Effector memory CD4-positive, alpha-beta T cell (primary cell): ENCODE measurements around the gene TMC3.
A peak's percentile ranks its signal among the peaks of the same experiment; 100 is the strongest.
"Not testable (repeated sequence)": the region's sequence is repeated elsewhere in the genome, so short reads cannot be mapped to it uniquely, and the experiment has no call there.

Source experiments
- DNase-seq, 3 donors: peaks; one replicate each; pipeline ENCODE4 v3.0.0-alpha.2; 2020
- H3K27ac ChIP-seq: 2 replicates; pipeline ENCODE4 v1.7.0; 2013; ENCODE audit warnings: mild to moderate bottlenecking, low read length, moderate library complexity; ENCODE audit not compliant: insufficient read depth, poor library complexity, severe bottlenecking
- H3K27me3 ChIP-seq: replicated peaks from 2 replicates; pipeline ENCODE4 v1.7.0; 2013; ENCODE audit warnings: mild to moderate bottlenecking, low read length; ENCODE audit not compliant: insufficient read depth, control insufficient read depth, poor library complexity, severe bottlenecking
- H3K36me3 ChIP-seq: 2 replicates; pipeline ENCODE4 v1.7.0; 2013; ENCODE audit warnings: mild to moderate bottlenecking, low read length, moderate library complexity; ENCODE audit not compliant: control insufficient read depth, insufficient read depth
- H3K4me1 ChIP-seq: 2 replicates; pipeline ENCODE4 v1.7.0; 2013; ENCODE audit warnings: low read length, mild to moderate bottlenecking; ENCODE audit not compliant: control insufficient read depth, insufficient read depth, poor library complexity, severe bottlenecking
- H3K4me3 ChIP-seq: 2 replicates; pipeline ENCODE4 v1.7.0; 2013; ENCODE audit warnings: low read length, low read depth, mild to moderate bottlenecking; ENCODE audit not compliant: insufficient read depth, poor library complexity, severe bottlenecking
- H3K9me3 ChIP-seq: 2 replicates; pipeline ENCODE4 v1.7.0; 2013; ENCODE audit warnings: mild to moderate bottlenecking, low read length, moderate library complexity; ENCODE audit not compliant: control insufficient read depth

Gene TMC3

GRCh38 chr15:81337713-81338157 lies 36.3 kb downstream of the TMC3 start:
- Histone ChIP-seq H3K4me1 (no peaks in the 10 kb centered on the region), H3K36me3 (no peaks in the 10 kb centered on the region), H3K9me3 (no peaks in the 10 kb centered on the region), H3K4me3 (no peak overlapping the region), H3K27me3 (no peaks in the 10 kb centered on the region), H3K27ac (no peak overlapping the region)
- DNase-seq = no peak

GRCh38 chr15:81337241-81337640 lies 36.8 kb downstream of the TMC3 start:
- no peak overlapping the region for H3K27ac ChIP-seq
- no peak for DNase-seq

GRCh38 chr15:81336568-81336967 lies 37.4 kb downstream of the TMC3 start:
- no peaks in the 10 kb centered on the region for H3K9me3 ChIP-seq
- no peaks in the 10 kb centered on the region for H3K4me1 ChIP-seq
- no peak overlapping the region for H3K27ac ChIP-seq
- no peaks in the 10 kb centered on the region for H3K27me3 ChIP-seq
- peak in 2 of 3 donors; percentile 9 to 18 for DNase-seq
- no peaks in the 10 kb centered on the region for H3K36me3 ChIP-seq
- H3K4me3 ChIP-seq = no peak overlapping the region

More at GRCh38 chr15:81337241-81337640, 36.8 kb downstream of the TMC3 start:
- Histone ChIP-seq H3K36me3 (no peaks in the 10 kb centered on the region), H3K9me3 (no peaks in the 10 kb centered on the region), H3K27me3 (no peaks in the 10 kb centered on the region), H3K4me3 (no peak overlapping the region), H3K4me1 (no peaks in the 10 kb centered on the region)

- Histone ChIP-seq H3K4me1 (no peaks in the 10 kb centered on the region), H3K4me3 (no peak overlapping the region), H3K9me3 (no peaks in the 10 kb centered on the region), H3K36me3 (no peaks in the 10 kb centered on the region), H3K27ac (no peak overlapping the region), H3K27me3 (no peaks in the 10 kb centered on the region)
- no peak for DNase-seq
These were observed 38.4 kb downstream of the TMC3 start for GRCh38 chr15:81335631-81336030.

GRCh38 chr15:81334768-81335435 lies 39.1 kb downstream of the TMC3 start:
- no peak for DNase-seq
- H3K9me3 ChIP-seq = no peaks in the 10 kb centered on the region
- no peak overlapping the region for H3K27ac ChIP-seq
- H3K27me3 ChIP-seq = no peaks in the 10 kb centered on the region
- no peak overlapping the region for H3K4me3 ChIP-seq
- no peaks in the 10 kb centered on the region for H3K36me3 ChIP-seq
- no peaks in the 10 kb centered on the region for H3K4me1 ChIP-seq

- Histone ChIP-seq H3K4me1 (no peaks in the 10 kb centered on the region), H3K9me3 (no peaks in the 10 kb centered on the region), H3K27ac (no peak overlapping the region), H3K27me3 (no peaks in the 10 kb centered on the region), H3K36me3 (no peaks in the 10 kb centered on the region), H3K4me3 (no peak overlapping the region)
- no peak for DNase-seq
These were observed 40.6 kb downstream of the TMC3 start for GRCh38 chr15:81333363-81333762.

- DNase-seq = no peak
- Histone ChIP-seq H3K4me3 (no peak overlapping the region), H3K4me1 (no peaks in the 10 kb centered on the region), H3K9me3 (no peaks in the 10 kb centered on the region), H3K36me3 (no peaks in the 10 kb centered on the region), H3K27me3 (no peaks in the 10 kb centered on the region), H3K27ac (no peak overlapping the region)
These were observed 41.7 kb downstream of the TMC3 start for GRCh38 chr15:81332326-81332725.

- Histone ChIP-seq H3K4me3 (no peak overlapping the region), H3K27me3 (no peaks in the 10 kb centered on the region), H3K27ac (no peak overlapping the region), H3K4me1 (no peaks in the 10 kb centered on the region), H3K36me3 (no peaks in the 10 kb centered on the region), H3K9me3 (no peaks in the 10 kb centered on the region)
- no peak for DNase-seq
These were observed 42.4 kb downstream of the TMC3 start for GRCh38 chr15:81331600-81331999.

GRCh38 chr15:81331141-81331540 lies 42.9 kb downstream of the TMC3 start:
- not testable (repeated sequence) for H3K27ac ChIP-seq, H3K4me1 ChIP-seq, H3K27me3 ChIP-seq, DNase-seq, H3K36me3 ChIP-seq, H3K9me3 ChIP-seq, H3K4me3 ChIP-seq

GRCh38 chr15:81330366-81331090 lies 43.5 kb downstream of the TMC3 start:
- Histone ChIP-seq H3K27ac (no peak overlapping the region), H3K4me1 (no peaks in the 10 kb centered on the region), H3K36me3 (no peaks in the 10 kb centered on the region), H3K9me3 (no peaks in the 10 kb centered on the region), H3K4me3 (no peak overlapping the region), H3K27me3 (no peaks in the 10 kb centered on the region)
- no peak for DNase-seq
